ENCODE data around the gene TCF4. TPM values are rescaled to one million over a fixed set of nuclear protein-coding genes. Genes with fewer than 3 reads are reported as not detected.

TCF4 gene
- total and polyA plus RNA-seq, 10 donors, result 14.6 to 200 (median 153) TPM

- intact Hi-C loops (cut with DNase I; ENCODE audit: low total_unique reads), result no loop called here
- H3K27ac ChIP-seq, result no peak overlapping the region
- H3K27me3 ChIP-seq (replicated peaks in 1 of 7), result peaks cover 0 to 15% (median 0%) of the 10 kb centered on the region in 7 donors
- no peaks in the 10 kb centered on the region for H3K9me3 ChIP-seq
- H3K4me1 ChIP-seq, result peaks cover 0 to 19% (median 6%) of the 10 kb centered on the region in 6 donors
- no peak for TF ChIP-seq POLR2A (IDR thresholded peaks at IDR 0.05)
- TF ChIP-seq, protein P1, sequence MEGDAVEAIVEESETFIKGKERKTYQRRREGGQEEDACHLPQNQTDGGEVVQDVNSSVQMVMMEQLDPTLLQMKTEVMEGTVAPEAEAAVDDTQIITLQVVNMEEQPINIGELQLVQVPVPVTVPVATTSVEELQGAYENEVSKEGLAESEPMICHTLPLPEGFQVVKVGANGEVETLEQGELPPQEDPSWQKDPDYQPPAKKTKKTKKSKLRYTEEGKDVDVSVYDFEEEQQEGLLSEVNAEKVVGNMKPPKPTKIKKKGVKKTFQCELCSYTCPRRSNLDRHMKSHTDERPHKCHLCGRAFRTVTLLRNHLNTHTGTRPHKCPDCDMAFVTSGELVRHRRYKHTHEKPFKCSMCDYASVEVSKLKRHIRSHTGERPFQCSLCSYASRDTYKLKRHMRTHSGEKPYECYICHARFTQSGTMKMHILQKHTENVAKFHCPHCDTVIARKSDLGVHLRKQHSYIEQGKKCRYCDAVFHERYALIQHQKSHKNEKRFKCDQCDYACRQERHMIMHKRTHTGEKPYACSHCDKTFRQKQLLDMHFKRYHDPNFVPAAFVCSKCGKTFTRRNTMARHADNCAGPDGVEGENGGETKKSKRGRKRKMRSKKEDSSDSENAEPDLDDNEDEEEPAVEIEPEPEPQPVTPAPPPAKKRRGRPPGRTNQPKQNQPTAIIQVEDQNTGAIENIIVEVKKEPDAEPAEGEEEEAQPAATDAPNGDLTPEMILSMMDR (IDR thresholded peaks at IDR 0.05 in 8 of 11, conservative IDR thresholded peaks at IDR 0.05 in 3 of 11), result no peak
- TF ChIP-seq POLR2AphosphoS5 (IDR thresholded peaks at IDR 0.05), result no peak
- no peak for DNase-seq
- 64 to 80% (median 68%) methylated on average over 4 of the region's 4 CpGs for WGBS, 5 donors
- no peak overlapping the region for H3K4me3 ChIP-seq
- no peaks in the 10 kb centered on the region for H3K36me3 ChIP-seq
Observed at GRCh38 chr18:55592572-55592971, 4.6 kb upstream of the TCF4 start.

DNA sequence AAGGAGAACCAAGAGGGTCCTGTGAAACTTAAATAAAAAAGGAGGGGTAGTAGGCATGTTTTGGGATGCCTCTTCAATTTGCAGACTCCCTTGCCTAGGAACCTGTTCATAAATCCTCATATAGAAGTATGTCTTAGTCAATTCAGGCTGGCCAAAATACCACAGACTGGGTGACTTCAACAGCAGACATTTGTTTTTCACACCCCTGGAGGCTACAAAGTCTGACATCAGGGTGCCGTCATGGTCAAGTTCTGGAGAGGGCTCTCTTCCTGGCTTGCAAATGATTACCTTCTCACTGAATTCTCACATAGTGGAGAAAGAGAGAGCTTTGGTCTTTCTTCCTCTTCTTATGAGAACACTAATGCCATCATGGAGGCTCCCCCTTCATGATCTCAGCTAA is 4.1 kb upstream of the TCF4 start:
- intact Hi-C loops (cut with DNase I; ENCODE audit: low total_unique reads), result no loop called here
- H3K27ac ChIP-seq, result no peak overlapping the region
- TF ChIP-seq, protein P1 (IDR thresholded peaks at IDR 0.05 in 8 of 11, conservative IDR thresholded peaks at IDR 0.05 in 3 of 11), result no peak
- TF ChIP-seq POLR2AphosphoS5 (IDR thresholded peaks at IDR 0.05) (no peak), POLR2A (IDR thresholded peaks at IDR 0.05) (no peak)
- peaks cover 0 to 19% (median 6%) of the 10 kb centered on the region in 6 donors for H3K4me1 ChIP-seq
- no peaks in the 10 kb centered on the region for H3K36me3 ChIP-seq
- no peaks in the 10 kb centered on the region for H3K9me3 ChIP-seq
- no peak for DNase-seq
- no peak overlapping the region for H3K4me3 ChIP-seq
- H3K27me3 ChIP-seq (replicated peaks in 1 of 7), result peaks cover 0 to 18% (median 0%) of the 10 kb centered on the region in 7 donors
- 72 to 91% (median 86%) methylated on average over 1 of the region's 1 CpG for WGBS, 5 donors

GRCh38 chr18:55589625-55590291 is 1.8 kb upstream of the TCF4 start:
- peaks cover 0 to 23% (median 0%) of the 10 kb centered on the region in 7 donors for H3K27me3 ChIP-seq (replicated peaks in 1 of 7)
- WGBS, 5 donors, result 3 to 8% (median 4%) methylated on average over 34 to 37 of the region's 37 CpGs
- intact Hi-C loops (cut with DNase I; ENCODE audit: low total_unique reads), result loop anchor here (10.0 kb wide), 1 partner anchor 175 kb away; no protein-coding TSS in a partner anchor
- no peaks in the 10 kb centered on the region for H3K9me3 ChIP-seq
- peak; percentile 98 for DNase-seq
- TF ChIP-seq, protein P1 (IDR thresholded peaks at IDR 0.05 in 8 of 11, conservative IDR thresholded peaks at IDR 0.05 in 3 of 11), result peak in 2 of 11 experiments; percentile 24 to 31
- TF ChIP-seq POLR2AphosphoS5 (IDR thresholded peaks at IDR 0.05) (peak; percentile 89 to 95 (median 91)), POLR2A (IDR thresholded peaks at IDR 0.05) (peak; percentile 10 to 69 (median 30))
- H3K36me3 ChIP-seq, result no peaks in the 10 kb centered on the region
- peak overlapping the region; percentile 18 to 74 (median 52) for H3K4me3 ChIP-seq
- H3K27ac ChIP-seq, result peak overlapping the region; percentile 76 to 93 (median 90)
- peaks cover 0 to 42% (median 21%) of the 10 kb centered on the region in 6 donors for H3K4me1 ChIP-seq

GRCh38 chr18:55588870-55589595 is 1.0 kb upstream of the TCF4 start:
- H3K9me3 ChIP-seq, result no peaks in the 10 kb centered on the region
- WGBS, 5 donors, result 1 to 3% (median 2%) methylated on average over 12 of the region's 12 CpGs
- peak overlapping the region; percentile 76 to 93 (median 90) for H3K27ac ChIP-seq
- peak overlapping the region; percentile 18 to 74 (median 52) for H3K4me3 ChIP-seq
- H3K4me1 ChIP-seq, result peaks cover 0 to 49% (median 28%) of the 10 kb centered on the region in 6 donors
- intact Hi-C loops (cut with DNase I; ENCODE audit: low total_unique reads), result loop anchor here (10.0 kb wide), 1 partner anchor 174 kb away; no protein-coding TSS in a partner anchor
- no peaks in the 10 kb centered on the region for H3K36me3 ChIP-seq
- DNase-seq, result no peak
- TF ChIP-seq POLR2AphosphoS5 (IDR thresholded peaks at IDR 0.05), result no peak
- H3K27me3 ChIP-seq (replicated peaks in 1 of 7), result peaks cover 0 to 23% (median 0%) of the 10 kb centered on the region in 7 donors

All from spleen (tissue), 11 donors.